Upper lobe of right lung (tissue), 1 donor: ENCODE data around the gene CAMK2G. TPM values are rescaled to one million over a fixed set of nuclear protein-coding genes. Genes with fewer than 3 reads are reported as not detected.

Experiments used
- ATAC-seq: fragments of 200-7000 bp; cut with Tn5 transposase; one replicate; pipeline ENCODE4 v1.9.1; 2020; ENCODE audit warnings: mild to moderate bottlenecking, moderate library complexity
- DNase-seq: peaks from one replicate; pipeline ENCODE4 v3.0.0-alpha.2; 2020
- H3K27ac ChIP-seq: fragments of 200-600 bp; one replicate; pipeline ENCODE4 v1.8.0; 2022
- H3K27me3 ChIP-seq: fragments of 200-600 bp; one replicate; pipeline ENCODE4 v1.8.0; 2022; ENCODE audit warnings: mild to moderate bottlenecking
- H3K36me3 ChIP-seq: fragments of 200-600 bp; one replicate; pipeline ENCODE4 v1.8.0; 2022
- H3K4me1 ChIP-seq: fragments of 200-600 bp; one replicate; pipeline ENCODE4 v1.8.0; 2022
- H3K4me3 ChIP-seq: fragments of 200-600 bp; one replicate; pipeline ENCODE4 v1.8.0; 2022; ENCODE audit warnings: mild to moderate bottlenecking
- H3K9me3 ChIP-seq: fragments of 200-600 bp; one replicate; pipeline ENCODE4 v1.8.0; 2022
- intact Hi-C: fragments of 100-400 bp; cut with DNase I; formaldehyde crosslinking; loops from one replicate; pipeline ENCODE4 v1.11.0; 2022
- total RNA-seq: library from RNA; stranded (reverse); fragmentation: NEBNext Ultra II Directional; extraction: Animal tissue kit (Norgen Biotek cat#: 25700); gene quantifications from one replicate; pipeline ENCODE4 v1.2.1, GENCODE V29; 2021
- TF ChIP-seq, protein P1 (sequence below): fragments of 200-600 bp; IDR thresholded peaks from one replicate; pipeline ENCODE4 v1.8.0; 2022; ENCODE audit warnings: antibody characterized with exemption
- donor health status: DM: no; HTN: yes; CAD: no; lungs with severe emphysema.

The CAMK2G gene
- total RNA-seq, 1 donor from 2014 or later, result 36.2 TPM

- H3K4me3 ChIP-seq, result peak overlapping the region; percentile 91
- peak overlapping the region; percentile 91 for H3K27ac ChIP-seq
- TF ChIP-seq, protein P1, sequence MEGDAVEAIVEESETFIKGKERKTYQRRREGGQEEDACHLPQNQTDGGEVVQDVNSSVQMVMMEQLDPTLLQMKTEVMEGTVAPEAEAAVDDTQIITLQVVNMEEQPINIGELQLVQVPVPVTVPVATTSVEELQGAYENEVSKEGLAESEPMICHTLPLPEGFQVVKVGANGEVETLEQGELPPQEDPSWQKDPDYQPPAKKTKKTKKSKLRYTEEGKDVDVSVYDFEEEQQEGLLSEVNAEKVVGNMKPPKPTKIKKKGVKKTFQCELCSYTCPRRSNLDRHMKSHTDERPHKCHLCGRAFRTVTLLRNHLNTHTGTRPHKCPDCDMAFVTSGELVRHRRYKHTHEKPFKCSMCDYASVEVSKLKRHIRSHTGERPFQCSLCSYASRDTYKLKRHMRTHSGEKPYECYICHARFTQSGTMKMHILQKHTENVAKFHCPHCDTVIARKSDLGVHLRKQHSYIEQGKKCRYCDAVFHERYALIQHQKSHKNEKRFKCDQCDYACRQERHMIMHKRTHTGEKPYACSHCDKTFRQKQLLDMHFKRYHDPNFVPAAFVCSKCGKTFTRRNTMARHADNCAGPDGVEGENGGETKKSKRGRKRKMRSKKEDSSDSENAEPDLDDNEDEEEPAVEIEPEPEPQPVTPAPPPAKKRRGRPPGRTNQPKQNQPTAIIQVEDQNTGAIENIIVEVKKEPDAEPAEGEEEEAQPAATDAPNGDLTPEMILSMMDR, result no peak
- peaks cover 27% of the 10 kb centered on the region for H3K36me3 ChIP-seq
- intact Hi-C loops, result no loop called here
- H3K27me3 ChIP-seq, result no peaks in the 10 kb centered on the region
- no peaks in the 10 kb centered on the region for H3K9me3 ChIP-seq
- DNase-seq, result no peak
- peaks cover 32% of the 10 kb centered on the region for H3K4me1 ChIP-seq
- ATAC-seq, result peak; percentile 6
Observed at GRCh38 chr10:73781548-73781878, 92.8 kb downstream of the CAMK2G start.

GRCh38 chr10:73780966-73781365, 93.4 kb downstream of the CAMK2G start:
- H3K36me3 ChIP-seq, result peaks cover 33% of the 10 kb centered on the region
- peaks cover 29% of the 10 kb centered on the region for H3K4me1 ChIP-seq
- TF ChIP-seq, protein P1, result no peak
- H3K9me3 ChIP-seq, result no peaks in the 10 kb centered on the region
- intact Hi-C loops, result no loop called here
- H3K4me3 ChIP-seq, result peak overlapping the region; percentile 91
- no peaks in the 10 kb centered on the region for H3K27me3 ChIP-seq
- DNase-seq (no peak), ATAC-seq (no peak)
- H3K27ac ChIP-seq, result peak overlapping the region; percentile 91

DNA sequence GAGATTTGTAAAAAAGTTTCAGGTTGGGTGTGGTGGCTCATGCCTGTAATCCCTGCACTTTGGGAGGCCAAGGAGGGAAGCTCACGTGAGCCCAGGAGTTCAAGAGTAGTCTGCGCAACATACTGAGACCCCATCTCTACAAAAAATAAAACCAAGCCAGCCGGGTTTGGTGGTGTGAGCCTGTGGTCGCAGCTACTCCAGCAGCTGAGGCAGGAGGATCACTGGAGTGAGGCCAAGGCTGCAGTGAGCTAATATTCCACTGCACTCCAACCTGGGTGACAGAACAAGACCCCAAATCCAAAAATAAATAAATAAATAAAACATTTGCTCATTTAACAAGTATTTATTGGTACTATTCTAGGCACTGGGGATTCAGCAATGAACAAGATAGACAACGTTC, 94.1 kb downstream of the CAMK2G start:
- Histone ChIP-seq H3K9me3 (no peaks in the 10 kb centered on the region), H3K27ac (no peak overlapping the region), H3K4me3 (no peak overlapping the region), H3K36me3 (peaks cover 40% of the 10 kb centered on the region), H3K27me3 (no peaks in the 10 kb centered on the region), H3K4me1 (peaks cover 35% of the 10 kb centered on the region)
- ATAC-seq, result no peak
- DNase-seq, result no peak
- intact Hi-C loops, result no loop called here
- TF ChIP-seq, protein P1, result no peak

DNA sequence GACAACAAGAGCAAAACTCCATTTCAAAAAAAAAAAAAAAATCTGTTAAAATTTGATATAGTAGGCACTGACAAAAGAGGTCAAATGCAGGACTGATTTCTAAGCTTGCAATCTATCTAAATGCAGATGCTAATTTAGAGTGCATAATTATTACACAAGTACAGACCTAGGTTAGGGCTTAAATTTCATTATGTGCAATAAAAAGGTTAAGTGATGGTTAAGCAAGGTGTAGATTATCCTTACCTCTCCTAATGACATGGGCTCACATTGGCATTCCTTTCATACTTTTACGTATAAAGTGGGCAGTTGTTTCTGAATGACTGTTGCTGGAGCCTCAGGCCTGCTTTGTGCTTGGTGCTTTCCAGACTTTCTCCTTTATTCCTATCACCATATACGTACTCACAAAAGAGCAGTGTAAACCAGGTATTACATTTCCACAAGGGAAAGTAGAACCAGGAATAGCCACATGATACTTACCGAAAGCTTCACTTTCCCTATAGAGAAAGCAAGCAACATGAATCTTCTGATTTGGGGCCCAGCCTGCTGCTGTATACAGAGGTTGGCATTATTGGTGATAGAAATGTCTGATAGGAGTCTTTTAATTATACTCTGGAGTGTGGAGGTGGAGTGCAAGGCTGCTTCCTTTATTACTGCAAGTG, 94.7 kb downstream of the CAMK2G start:
- DNase-seq (no peak), ATAC-seq (no peak)
- Histone ChIP-seq H3K4me3 (no peak overlapping the region), H3K27me3 (no peaks in the 10 kb centered on the region), H3K36me3 (peaks cover 44% of the 10 kb centered on the region), H3K27ac (no peak overlapping the region), H3K9me3 (no peaks in the 10 kb centered on the region), H3K4me1 (peaks cover 37% of the 10 kb centered on the region)
- TF ChIP-seq, protein P1, result no peak
- intact Hi-C loops, result no loop called here

DNA sequence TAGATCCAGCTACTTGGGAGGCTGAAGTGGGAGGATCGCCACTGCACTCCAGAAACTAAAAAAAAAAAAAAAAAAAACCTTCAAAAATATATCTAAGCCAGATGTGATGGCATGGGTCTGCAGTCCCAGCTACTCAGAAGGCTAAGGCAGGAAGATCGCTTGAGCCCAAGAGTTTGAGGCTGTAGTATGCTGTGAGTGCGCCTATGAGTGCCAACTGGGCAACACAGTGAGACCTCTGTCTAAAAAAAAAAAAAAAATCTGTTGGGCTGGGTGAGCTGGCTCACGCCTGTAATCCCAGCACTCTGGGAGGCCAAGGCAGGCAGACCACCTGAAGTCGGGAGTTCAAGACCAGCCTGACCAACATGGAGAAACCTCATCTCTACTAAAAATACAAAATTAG, 95.3 kb downstream of the CAMK2G start:
- no peak for DNase-seq
- no peaks in the 10 kb centered on the region for H3K27me3 ChIP-seq
- H3K4me1 ChIP-seq, result peaks cover 42% of the 10 kb centered on the region
- no peak for ATAC-seq
- H3K36me3 ChIP-seq, result peaks cover 50% of the 10 kb centered on the region
- TF ChIP-seq, protein P1, result no peak
- intact Hi-C loops, result no loop called here
- H3K9me3 ChIP-seq, result no peaks in the 10 kb centered on the region
- H3K27ac ChIP-seq, result no peak overlapping the region
- H3K4me3 ChIP-seq, result no peak overlapping the region

GRCh38 chr10:73774637-73775036, 99.7 kb downstream of the CAMK2G start:
- TF ChIP-seq, protein P1, result no peak
- H3K4me3 ChIP-seq, result peak overlapping the region; percentile 87
- peaks cover 70% of the 10 kb centered on the region for H3K36me3 ChIP-seq
- no peak overlapping the region for H3K27ac ChIP-seq
- H3K9me3 ChIP-seq, result no peaks in the 10 kb centered on the region
- intact Hi-C loops, result no loop called here
- no peaks in the 10 kb centered on the region for H3K27me3 ChIP-seq
- DNase-seq (no peak), ATAC-seq (no peak)
- H3K4me1 ChIP-seq, result peaks cover 30% of the 10 kb centered on the region
